Measurements from ENCODE around the gene ELP4.

The ELP4 gene

GRCh38 chr11:31809857-31810778 is 300.6 kb downstream of the ELP4 start:
- DNase-seq (ENCODE audit: low read depth in 2 of 2), result no peak

DNA sequence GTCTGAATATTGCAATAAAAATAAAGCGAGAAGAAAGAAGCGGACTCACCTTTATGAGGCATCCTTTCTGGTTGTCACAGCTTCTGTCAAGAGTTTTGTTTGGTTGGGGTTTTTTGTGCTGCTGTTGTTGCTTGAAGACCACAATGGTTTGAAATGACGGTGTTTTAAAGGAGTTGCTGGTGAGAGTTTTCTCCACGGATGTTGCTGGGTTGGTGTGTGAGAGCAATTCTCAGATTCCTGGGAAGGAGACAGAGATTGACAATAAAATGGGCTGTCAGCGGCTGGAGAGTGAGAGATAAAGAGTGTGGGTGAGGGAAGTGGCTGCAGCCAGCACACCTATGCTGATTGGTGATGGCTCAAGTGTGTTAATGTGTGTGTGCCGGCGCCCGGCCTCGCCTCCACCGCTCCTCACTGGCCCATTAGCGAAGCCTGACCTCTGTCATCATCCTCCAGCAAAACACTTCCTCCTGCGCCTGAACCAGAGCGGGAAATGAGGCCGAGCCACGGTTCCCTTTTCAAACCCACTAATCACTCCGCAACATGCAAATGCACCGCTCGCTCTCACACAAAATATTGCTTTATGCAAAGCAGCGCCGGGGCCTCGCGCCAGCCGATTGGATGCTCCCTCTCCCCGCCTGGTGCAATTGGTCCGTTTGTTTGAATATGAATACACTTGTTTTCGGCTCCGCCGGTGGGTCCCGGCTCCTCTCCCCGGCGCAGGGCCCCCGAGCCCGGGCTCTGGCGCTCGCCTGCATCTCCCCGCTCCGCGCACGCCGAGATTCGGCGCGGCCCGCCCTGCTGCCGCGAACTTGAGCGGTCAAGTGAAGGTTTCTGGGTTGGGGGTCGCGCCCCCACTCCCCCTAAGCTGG is 301.4 kb downstream of the ELP4 start, which contains the start of gene PAX6:
PAX6 (minus strand) TSS at position 544 of the 869 bp plus-strand sequence. CDS start 4,911 bp downstream, outside the sequence.
- DNase-seq (ENCODE audit: low read depth in 2 of 2), result no peak

- DNase-seq (ENCODE audit: low read depth in 2 of 2), result no peak
Observed at GRCh38 chr11:31812383-31813381, 303.1 kb downstream of the ELP4 start.

DNA sequence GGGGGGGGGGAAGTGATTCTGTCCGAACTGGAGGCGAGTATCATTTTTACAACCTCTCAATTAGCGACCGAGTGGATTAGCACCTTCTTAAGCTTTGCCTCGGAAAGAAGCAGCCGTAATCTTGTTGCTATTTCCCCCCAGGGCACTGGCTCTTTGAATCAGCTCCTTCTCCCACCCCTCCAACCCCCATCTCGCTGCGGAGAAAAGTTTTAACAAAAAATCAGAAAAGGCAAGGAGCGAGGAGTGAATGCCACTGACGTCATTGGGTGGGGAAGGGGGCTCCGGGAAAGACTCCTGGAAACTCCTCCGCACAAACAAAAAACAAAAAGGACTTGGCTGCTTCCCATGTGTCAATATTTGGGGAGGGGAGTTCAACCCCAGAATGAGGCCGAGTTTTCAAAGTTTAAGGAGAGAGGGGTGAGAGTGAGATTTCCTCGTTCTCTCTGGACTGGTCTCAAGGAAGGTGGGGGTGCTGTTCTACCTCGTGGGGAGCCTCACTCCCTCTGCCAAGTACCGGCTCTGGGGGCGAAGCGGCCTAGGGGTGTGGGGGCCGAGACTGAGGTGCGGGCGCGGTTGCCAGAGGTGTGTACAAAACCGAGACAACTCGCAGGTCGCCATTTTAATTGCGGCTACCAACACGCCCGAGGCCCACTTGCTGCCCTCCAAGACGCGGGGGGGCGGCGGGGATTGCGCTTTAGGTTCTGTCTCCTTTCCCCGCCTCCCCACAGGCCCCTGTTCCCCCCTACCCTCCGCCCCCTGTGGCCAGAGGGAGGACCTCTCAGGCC is 304.0 kb downstream of the ELP4 start:
- no peak for DNase-seq (ENCODE audit: low read depth in 2 of 2)

- no peak for DNase-seq (ENCODE audit: low read depth in 2 of 2)
Observed at GRCh38 chr11:31814176-31814868, 304.8 kb downstream of the ELP4 start.

- DNase-seq (ENCODE audit: low read depth in 2 of 2), result no peak
Observed at GRCh38 chr11:31815711-31816467, 306.3 kb downstream of the ELP4 start.

DNA sequence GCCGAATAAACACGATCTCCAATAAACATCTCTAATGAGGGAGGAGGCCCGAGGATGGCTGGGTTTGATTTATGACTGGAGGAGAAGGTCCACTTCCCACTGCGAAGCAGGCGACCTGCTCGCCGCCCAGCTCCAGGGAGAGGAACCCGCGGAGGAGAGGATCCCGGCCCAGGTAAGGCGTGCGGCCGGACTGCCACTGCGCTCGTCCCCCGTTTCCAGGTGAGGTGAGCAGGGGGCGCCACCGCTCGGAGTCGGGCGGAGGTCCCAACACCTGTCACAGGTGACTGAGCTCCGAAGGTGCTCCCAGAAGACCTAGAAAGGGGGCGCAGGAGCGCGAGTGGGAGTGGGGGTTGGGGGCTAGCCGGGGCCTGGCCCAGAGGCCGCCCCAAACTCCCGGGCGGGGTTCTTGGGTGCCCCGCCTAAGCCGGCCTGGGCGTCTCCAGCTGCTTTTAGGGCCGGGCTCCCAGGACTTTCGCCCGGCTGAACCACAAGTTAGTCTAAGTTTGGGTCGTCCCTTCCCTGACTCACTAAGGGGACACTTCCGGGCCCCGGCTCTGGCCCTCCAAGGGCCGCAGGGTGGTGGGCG is 307.0 kb downstream of the ELP4 start:
- no peak for DNase-seq (ENCODE audit: low read depth in 2 of 2)

DNA sequence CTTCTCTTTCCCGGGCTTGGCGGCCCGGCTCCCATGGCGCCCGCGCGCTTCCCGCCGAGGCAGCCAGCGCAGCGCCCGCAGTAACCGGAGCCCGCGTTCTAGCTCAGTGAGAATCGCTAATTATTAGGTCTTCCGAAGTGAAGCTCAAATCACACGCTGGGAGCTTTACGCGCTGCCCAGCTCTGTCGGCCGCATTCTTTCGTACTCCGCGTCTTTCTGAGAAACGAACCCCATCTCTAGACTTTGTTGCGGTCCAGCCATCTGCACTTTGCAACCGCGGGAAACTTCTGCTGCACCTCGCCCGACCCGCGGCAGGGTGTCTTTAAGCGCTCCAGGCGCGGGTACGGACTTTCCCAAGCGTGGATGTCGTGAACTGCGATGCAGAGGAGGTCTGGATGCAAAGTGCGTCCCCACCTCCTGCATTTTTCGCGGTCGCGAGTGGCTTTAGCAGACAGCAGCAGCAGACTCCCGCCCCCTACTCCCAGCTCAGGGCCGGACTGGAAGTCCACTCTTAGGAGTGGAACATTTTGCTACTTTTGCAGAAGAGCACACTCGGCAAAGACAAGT is 307.6 kb downstream of the ELP4 start:
- DNase-seq (ENCODE audit: low read depth in 2 of 2), result no peak

DNA sequence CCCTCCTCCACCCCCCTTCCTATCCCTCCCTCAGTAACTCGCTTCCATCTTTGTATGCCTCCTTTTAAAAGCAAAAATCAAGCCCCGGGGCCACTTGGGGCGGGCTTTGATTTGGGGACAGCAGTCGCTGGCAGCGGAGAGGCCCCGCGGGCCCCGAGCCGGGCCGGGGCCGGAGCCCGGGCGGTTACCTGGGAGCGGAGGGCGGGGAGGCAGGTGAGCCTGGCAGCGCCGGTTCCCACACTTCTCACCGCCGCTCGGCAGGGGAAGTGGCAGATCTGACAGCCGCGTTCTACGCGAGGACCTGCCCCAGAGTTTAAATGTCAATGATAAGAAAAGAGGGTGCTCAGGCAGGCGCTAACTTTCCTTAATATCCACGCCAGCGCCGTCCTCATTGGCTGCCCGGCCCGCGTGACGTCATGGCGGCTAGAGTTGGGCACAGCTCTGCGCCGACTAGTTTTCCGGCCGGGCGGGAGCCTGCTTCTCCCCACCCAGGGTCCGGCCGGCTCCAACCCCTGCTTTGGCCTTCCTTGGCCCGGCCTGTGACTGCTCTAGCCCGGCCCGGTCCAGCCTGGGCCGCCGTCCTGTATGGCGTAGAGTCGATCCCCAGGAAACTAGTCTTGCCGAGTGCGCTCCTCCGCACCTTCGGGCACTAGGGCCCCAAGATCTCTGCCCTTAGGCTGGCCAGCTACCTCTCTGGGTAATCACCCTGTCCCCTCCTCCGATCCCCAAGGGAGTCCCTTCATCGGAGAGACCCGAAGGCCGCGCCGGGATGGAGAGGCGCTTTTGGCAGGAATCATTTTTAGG is 308.3 kb downstream of the ELP4 start:
- DNase-seq (ENCODE audit: low read depth in 2 of 2), result no peak

DNA sequence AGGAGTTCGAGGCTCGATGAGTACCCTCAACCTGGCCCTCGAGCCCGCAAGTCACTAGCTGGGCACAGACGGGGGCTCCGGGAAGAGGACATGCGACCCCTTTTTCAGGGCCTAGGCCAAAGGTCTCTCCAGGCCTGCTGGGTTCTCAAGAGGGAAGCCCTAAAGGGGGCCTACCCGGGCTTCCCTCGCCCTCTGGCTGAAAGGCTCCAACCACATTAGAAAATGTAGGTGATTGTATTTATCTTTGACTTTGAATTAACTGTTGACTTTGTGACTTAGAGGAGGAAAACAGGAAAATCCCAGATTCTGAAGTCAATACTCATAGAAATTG is 308.8 kb downstream of the ELP4 start:
- DNase-seq (ENCODE audit: low read depth in 2 of 2), result no peak

DNA sequence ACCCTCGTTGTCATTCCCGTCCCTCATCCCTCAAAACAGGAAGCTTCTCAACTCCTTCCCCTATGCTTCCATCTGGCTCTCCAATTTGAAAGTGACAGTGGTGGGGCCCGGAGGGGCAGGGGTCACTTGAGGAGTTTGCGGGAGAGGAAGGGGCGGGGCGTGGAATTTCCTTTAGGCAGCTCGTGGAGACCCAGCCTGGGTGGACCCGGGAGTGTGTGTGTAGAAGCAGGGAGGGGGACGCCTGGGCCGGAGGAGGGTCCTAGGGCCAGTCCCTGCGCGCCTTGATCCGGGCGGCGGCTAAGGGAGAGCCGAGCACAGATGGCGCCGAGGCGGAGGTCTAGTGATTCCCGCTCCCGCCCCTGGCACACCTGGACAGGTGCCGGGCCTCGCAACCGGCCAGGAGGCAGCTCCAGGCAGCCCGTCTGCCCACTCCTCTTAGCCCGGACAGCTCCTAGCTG is 309.3 kb downstream of the ELP4 start:
- no peak for DNase-seq (ENCODE audit: low read depth in 2 of 2)

DNA sequence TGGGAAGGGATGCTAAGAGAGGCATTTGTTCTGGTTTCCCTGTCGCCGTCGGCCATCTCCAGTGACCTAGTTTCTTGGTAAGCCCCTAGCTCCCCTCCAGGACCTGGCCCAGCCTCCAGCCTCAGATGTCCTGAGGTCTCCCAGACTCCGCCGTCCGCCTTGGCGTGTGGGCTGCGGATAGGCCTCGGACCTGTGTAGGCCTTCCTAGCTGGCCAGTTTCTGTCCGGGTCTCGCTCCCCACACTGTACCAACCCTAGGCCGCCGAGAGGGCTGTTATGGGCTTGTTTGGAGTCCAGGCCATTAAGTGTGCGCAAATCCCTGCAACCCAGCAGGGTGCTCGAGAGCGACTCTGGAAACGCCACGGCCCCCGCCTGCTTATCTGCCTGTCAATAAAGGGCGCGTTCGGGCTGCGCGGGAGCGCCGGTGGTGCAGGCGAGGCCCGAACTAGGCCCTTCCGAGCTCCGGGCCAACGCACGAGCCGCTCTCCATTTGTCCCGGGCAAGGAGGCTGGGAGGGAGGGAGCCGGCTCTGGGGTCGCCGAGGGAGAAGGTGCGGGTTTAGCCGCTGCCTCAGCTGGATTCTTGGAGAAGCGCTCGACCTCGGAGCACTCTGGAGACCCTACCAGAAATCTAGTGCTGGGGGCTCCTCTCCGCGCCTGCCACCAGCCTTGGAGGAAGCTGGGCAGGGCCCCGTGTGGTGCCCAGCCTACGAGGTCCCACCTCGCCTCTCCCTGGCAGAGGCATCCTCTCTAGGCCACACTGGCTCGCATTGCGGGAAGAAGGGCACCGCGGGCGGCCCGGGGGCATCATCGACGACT is 310.3 kb downstream of the ELP4 start:
- no peak for DNase-seq (ENCODE audit: low read depth in 2 of 2)

DNA sequence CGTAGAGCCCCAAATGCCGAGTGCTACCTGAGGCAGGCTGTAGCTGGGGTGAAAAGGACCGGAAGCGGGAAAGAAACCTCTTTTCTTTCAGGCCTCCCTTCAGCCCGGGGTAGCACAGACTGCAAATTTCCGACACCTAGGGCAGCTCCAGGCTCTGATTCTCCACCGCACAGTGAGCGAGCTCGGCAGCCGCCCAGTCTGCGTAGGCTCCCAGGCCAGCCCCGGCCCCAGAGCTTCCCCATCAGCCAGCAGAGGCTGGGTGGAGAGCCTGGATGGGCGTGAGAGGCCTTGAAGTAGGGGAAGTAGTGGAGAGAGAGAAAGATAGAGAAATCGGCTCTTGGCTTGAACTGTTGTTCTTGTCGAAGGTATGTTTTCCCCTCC is 310.9 kb downstream of the ELP4 start:
- DNase-seq (ENCODE audit: low read depth in 2 of 2), result no peak

DNA sequence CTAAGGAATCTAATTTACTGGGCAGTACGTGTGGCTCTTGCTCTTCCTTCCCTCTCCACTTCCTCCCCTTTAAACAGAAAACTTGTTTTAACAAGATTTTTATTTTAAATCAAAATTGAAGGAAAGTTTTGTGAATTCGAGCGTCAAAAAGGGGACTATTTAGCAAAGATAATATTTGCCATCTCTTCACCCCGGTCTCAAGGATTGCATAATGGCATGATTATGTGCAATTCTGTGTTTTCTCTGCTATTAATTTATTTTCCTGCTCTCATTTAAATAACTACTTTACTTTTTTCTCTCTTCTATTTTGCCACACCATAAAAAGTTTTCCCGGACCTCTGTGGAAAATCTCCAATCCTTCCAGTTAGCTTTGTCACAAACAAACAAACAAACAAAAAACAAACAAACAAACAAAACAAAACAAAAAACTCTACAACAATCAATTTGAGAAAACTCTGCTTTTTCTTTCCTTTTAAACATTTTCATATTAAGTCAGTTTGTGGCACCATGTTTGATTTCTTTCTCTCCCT is 311.7 kb downstream of the ELP4 start:
- DNase-seq (ENCODE audit: low read depth in 2 of 2), result no peak

DNA sequence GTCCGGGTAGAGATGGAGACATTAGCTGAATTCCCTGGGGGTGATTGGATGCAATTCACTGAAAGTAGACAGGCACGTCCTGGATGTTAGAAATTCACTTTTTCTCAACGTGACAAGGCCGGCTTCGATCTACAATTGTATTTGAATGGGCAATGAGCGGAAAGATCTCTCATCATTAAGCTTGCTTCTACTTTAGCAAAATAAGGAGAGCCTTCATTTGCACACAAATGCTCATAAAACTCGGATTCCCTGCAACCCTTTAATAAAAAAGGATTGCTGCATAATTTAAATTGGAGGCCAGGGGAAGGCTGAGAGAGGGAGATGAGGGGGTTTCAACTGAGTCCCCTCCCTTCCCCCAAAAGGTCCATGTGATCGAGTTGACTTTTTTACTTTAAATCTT is 312.2 kb downstream of the ELP4 start:
- no peak for DNase-seq (ENCODE audit: low read depth in 2 of 2)

DNA sequence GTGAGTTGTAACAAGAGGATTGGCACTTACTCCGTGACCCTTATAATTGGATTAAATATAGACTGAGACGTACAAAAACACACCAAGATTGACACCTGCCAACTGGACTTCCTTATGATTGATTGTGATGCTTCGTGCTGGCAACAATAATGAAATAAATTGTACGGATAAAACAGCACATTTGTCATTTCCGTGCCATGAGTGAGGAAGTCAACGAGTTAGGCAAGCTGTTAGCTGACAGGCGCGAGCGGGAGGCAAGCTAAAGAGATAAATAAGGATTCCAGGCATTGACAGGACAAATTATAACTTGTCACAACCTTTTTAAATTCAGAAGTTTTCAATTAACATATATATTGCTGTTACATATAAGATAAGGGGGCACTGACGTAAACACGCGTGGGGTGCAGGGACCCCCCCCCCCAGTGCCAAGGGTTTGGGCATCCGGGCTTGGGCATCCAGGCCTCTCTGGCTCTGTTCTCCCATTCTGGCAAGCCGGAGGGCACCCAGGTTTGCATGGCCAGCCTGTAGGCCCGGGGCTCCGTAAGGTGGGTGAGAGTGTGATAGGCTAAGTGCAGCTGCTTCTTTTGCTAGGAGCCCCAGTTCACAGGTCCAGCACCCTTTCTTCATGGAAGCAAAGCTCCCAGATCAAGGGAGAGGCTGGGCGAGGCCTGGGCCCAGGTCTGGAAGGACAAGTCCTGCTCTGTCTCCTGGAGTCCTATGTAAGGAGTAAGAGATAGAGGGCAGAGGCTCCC is 312.8 kb downstream of the ELP4 start:
- DNase-seq (ENCODE audit: low read depth in 2 of 2), result no peak

All from stimulated activated CD8-positive, alpha-beta memory T cell treated with anti-CD3 and anti-CD28 coated beads, Interleukin-7, amount 100 ng/mL, for 1 hour (primary cell).